Measurements from ENCODE around the gene SHISAL1. TPM values are rescaled to one million over a fixed set of nuclear protein-coding genes. Genes with fewer than 3 reads are reported as not detected.

Gene SHISAL1
- total and polyA plus RNA-seq, 2 donors (not counting 3 experiments of a cell fraction or from before 2014, with no cell fraction given) = 0.01 to 0.07 TPM

DNA sequence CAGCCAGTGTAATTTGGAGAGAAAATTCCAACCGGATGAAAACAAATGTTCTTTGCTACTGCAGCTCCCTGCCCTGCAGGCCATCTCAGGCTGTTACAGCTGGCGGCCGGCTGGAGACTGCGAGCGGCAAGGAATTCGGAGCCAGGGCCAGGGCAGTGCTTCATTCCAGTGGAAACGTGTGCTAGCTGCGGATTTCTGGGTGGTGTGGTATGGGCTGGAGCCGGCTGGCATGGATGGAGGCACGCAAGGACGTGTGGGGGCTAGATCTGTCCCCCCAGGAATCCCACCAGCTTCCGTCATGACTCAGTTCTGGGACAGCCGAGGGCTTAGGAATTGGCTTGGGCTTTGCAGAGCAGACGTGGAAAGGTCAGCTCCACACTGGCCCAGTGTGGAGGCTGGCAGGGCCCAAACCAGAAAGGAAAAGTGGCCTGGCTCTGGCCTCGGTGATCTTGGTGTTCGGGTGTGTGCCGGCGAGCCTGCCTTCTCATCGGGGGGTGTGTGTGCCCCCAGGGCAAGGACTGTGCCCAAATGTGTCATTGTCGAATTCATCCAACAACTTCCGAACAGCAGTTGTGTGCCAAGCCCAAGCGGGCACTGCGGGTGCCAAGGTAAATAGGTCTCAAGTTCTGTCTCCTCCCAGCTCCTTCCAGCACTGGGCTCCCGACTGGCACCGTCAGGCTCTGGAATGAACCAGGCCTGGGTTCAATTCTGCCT is 48.1 kb upstream of the SHISAL1 start:
- FAIRE-seq (peak; percentile 76), DNase-seq (ENCODE audit: low read depth, low spot score) (peak; percentile 44)
- intact Hi-C loops (cut with micrococcal nuclease) (loop anchor here (10.0 kb wide), 1 partner anchor 264 kb away; no protein-coding TSS in a partner anchor), dilution Hi-C loops (cut with MboI; ENCODE audit: extremely low pct_ligation_motif_present, low sequenced_read_pairs) (no loop called here)
- Histone ChIP-seq H3K27me3 (ENCODE audit: control insufficient read depth in 2 of 2, insufficient read depth in 2 of 2, low read length in 2 of 2) (no peaks in the 10 kb centered on the region), H3K9me1 (replicated peaks; ENCODE audit: control insufficient read depth, extremely low read depth, insufficient read depth, low read length) (no peaks in the 10 kb centered on the region), H3K4me1 (ENCODE audit: control insufficient read depth, extremely low read depth, insufficient read depth, low read length) (peaks cover 18% of the 10 kb centered on the region), H3K79me2 (ENCODE audit: control insufficient read depth, insufficient read depth, low read length) (no peaks in the 10 kb centered on the region), H4K20me1 (replicated peaks; ENCODE audit: control insufficient read depth, extremely low read depth, insufficient read depth, low read length) (no peaks in the 10 kb centered on the region), H3K36me3 (ENCODE audit: control insufficient read depth in 2 of 2, extremely low read depth in 1 of 2, insufficient read depth in 2 of 2, low read length in 2 of 2) (no peaks in the 10 kb centered on the region), H3K27ac (ENCODE audit: insufficient read depth, low read depth, low read length) (peak overlapping the region; percentile 1), H3K4me3 (replicated peaks in 1 of 3; ENCODE audit: insufficient read depth in 1 of 3, low read depth in 1 of 3, low read length in 3 of 3) (no peak overlapping the region), H3K9ac (replicated peaks; ENCODE audit: extremely low read depth, insufficient read depth, low read length) (no peak overlapping the region), H3K4me2 (ENCODE audit: insufficient read depth, low read length) (no peak overlapping the region), H3K9me3 (replicated peaks; ENCODE audit: control insufficient read depth, insufficient read depth, low read length) (no peaks in the 10 kb centered on the region), H2AFZ (ENCODE audit: low read depth, low read length) (no peak overlapping the region)
- CTCF ChIA-PET = interaction anchor here (1.0 to 1.7 kb wide), 3 partner anchors 25 to 207 kb away, joined by 3 to 6 read pairs (median 4); no protein-coding TSS in a partner anchor
- no TSS peak for BruUV-seq (replicated peaks)
- TF ChIP-seq FOS (IDR thresholded peaks at IDR 0.05; ENCODE audit: borderline replicate concordance, insufficient read depth, low read length) (peak; percentile 19), POLR2AphosphoS5 (IDR thresholded peaks at IDR 0.05; ENCODE audit: insufficient read depth, low read depth, low read length) (peak; percentile 42), MYC (IDR thresholded peaks at IDR 0.05; ENCODE audit: low read depth, low read length) (no peak)
- TF ChIP-seq, protein P1, sequence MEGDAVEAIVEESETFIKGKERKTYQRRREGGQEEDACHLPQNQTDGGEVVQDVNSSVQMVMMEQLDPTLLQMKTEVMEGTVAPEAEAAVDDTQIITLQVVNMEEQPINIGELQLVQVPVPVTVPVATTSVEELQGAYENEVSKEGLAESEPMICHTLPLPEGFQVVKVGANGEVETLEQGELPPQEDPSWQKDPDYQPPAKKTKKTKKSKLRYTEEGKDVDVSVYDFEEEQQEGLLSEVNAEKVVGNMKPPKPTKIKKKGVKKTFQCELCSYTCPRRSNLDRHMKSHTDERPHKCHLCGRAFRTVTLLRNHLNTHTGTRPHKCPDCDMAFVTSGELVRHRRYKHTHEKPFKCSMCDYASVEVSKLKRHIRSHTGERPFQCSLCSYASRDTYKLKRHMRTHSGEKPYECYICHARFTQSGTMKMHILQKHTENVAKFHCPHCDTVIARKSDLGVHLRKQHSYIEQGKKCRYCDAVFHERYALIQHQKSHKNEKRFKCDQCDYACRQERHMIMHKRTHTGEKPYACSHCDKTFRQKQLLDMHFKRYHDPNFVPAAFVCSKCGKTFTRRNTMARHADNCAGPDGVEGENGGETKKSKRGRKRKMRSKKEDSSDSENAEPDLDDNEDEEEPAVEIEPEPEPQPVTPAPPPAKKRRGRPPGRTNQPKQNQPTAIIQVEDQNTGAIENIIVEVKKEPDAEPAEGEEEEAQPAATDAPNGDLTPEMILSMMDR (IDR thresholded peaks at IDR 0.05; ENCODE audit: extremely low read depth in 1 of 2, insufficient read depth in 1 of 2, low read depth in 1 of 2, low read length in 2 of 2) = peak in 1 of 2 donors; percentile 28
- TF ChIP-seq, protein P2, sequence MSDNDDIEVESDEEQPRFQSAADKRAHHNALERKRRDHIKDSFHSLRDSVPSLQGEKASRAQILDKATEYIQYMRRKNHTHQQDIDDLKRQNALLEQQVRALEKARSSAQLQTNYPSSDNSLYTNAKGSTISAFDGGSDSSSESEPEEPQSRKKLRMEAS (IDR thresholded peaks at IDR 0.05; ENCODE audit: insufficient read depth, insufficient read length) = no peak
- POLR2A ChIA-PET = no interaction called here
